ENCODE results near the gene FRMD4A.

FRMD4A gene

DNA sequence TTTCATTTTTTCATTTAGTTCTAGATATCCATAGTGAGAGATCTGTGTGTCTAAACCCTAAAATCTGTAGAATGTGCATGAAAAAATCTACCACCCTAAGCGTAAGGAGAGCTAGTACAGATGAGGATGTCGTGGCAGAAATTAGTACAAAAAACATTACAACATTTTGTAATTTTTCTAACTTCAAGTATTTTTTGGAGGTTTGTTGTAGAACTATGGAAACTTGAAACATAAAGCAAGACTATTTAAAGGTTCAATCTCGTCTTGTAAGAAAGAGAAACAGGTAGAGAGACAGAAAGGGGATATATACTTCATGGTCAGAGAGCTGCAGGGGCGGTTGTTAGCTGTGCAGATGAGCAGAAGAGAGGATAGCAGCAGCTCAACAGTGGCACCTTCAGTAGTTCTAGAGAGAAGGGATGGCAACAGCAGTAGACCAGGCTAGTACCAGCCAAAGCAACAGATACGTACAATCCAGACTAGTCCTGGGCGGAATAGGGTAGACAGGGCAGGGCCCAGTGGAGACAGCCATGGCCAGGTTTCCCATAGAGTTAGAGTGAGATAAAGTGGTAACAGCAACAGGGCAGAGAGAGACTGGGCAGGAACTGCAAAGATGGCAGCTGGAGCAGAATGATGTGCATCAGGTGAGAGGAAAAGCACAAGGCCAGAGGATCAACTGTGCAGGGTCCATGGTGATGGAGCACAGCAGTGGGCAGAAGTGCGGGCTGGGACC lies 145.2 kb downstream of the FRMD4A start:
- Histone ChIP-seq H3K9ac (ENCODE audit: low read depth, low read length) (no peak overlapping the region), H2AFZ (ENCODE audit: low read depth, low read length) (no peak overlapping the region), H4K20me1 (ENCODE audit: insufficient read depth, low read length) (0 out of 2 replicates have a peak, but pooled peaks cover 4% of the 10 kb centered on the region), H3K36me3 (ENCODE audit: insufficient read depth, low read length) (no peaks in the 10 kb centered on the region), H3K4me2 (ENCODE audit: insufficient read depth, low read length) (no peak overlapping the region), H3K4me3 (ENCODE audit: low read depth in 1 of 2, low read length in 2 of 2) (no peak overlapping the region), H3K9me3 (ENCODE audit: insufficient read depth, low read length, severe bottlenecking) (no peaks in the 10 kb centered on the region), H3K27ac (ENCODE audit: low read length) (no peak overlapping the region), H3K27me3 (ENCODE audit: insufficient read depth, low read length, poor library complexity) (peaks cover 18% of the 10 kb centered on the region), H3K4me1 (ENCODE audit: insufficient read depth, low read length) (peaks cover 17% of the 10 kb centered on the region), H3K79me2 (ENCODE audit: insufficient read depth, low read length) (no peaks in the 10 kb centered on the region)
- no peak for TF ChIP-seq EZH2 (IDR thresholded peaks at IDR 0.05; ENCODE audit: borderline replicate concordance, low read depth, low read length, severe bottlenecking)
- TF ChIP-seq, protein P1, sequence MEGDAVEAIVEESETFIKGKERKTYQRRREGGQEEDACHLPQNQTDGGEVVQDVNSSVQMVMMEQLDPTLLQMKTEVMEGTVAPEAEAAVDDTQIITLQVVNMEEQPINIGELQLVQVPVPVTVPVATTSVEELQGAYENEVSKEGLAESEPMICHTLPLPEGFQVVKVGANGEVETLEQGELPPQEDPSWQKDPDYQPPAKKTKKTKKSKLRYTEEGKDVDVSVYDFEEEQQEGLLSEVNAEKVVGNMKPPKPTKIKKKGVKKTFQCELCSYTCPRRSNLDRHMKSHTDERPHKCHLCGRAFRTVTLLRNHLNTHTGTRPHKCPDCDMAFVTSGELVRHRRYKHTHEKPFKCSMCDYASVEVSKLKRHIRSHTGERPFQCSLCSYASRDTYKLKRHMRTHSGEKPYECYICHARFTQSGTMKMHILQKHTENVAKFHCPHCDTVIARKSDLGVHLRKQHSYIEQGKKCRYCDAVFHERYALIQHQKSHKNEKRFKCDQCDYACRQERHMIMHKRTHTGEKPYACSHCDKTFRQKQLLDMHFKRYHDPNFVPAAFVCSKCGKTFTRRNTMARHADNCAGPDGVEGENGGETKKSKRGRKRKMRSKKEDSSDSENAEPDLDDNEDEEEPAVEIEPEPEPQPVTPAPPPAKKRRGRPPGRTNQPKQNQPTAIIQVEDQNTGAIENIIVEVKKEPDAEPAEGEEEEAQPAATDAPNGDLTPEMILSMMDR (IDR thresholded peaks at IDR 0.05; ENCODE audit: borderline replicate concordance, extremely low read depth, low read length, poor library complexity, severe bottlenecking): no peak
- DNase-seq (peak; percentile 74), ATAC-seq (ENCODE audit: insufficient read depth, low read depth) (peak; percentile 94)

DNA sequence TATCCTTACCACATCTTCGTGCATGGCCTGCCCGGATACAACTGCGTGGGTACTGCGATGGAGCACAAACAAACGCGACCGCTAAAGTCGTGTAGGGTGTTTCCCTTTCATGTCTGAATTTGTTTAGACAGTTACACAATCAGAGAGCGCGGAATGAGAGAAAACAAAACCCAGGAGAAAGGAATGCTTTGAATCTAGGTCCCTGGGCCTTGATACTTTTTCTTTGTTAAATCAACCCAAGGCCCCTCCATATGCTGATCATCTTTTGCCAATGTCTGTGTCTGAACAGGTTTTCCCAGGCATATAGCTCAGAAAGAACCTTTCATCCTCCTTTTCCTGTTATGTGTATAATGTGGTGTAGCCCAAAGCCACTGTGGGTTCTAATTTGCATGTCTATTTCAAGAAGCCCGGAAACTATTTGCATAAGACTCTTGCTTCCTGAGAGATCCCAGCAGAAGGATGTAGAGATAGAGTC lies 145.8 kb downstream of the FRMD4A start:
- ATAC-seq (ENCODE audit: insufficient read depth, low read depth): peak; percentile 80
- Histone ChIP-seq H3K36me3 (ENCODE audit: insufficient read depth, low read length) (no peaks in the 10 kb centered on the region), H4K20me1 (ENCODE audit: insufficient read depth, low read length) (0 out of 2 replicates have a peak, but pooled peaks cover 4% of the 10 kb centered on the region), H3K27me3 (ENCODE audit: insufficient read depth, low read length, poor library complexity) (peaks cover 24% of the 10 kb centered on the region), H3K4me1 (ENCODE audit: insufficient read depth, low read length) (peaks cover 17% of the 10 kb centered on the region), H3K79me2 (ENCODE audit: insufficient read depth, low read length) (no peaks in the 10 kb centered on the region), H3K4me2 (ENCODE audit: insufficient read depth, low read length) (no peak overlapping the region), H2AFZ (ENCODE audit: low read depth, low read length) (no peak overlapping the region), H3K9me3 (ENCODE audit: insufficient read depth, low read length, severe bottlenecking) (no peaks in the 10 kb centered on the region), H3K9ac (ENCODE audit: low read depth, low read length) (no peak overlapping the region), H3K27ac (ENCODE audit: low read length) (no peak overlapping the region), H3K4me3 (ENCODE audit: low read depth in 1 of 2, low read length in 2 of 2) (no peak overlapping the region)
- no peak for TF ChIP-seq EZH2 (IDR thresholded peaks at IDR 0.05; ENCODE audit: borderline replicate concordance, low read depth, low read length, severe bottlenecking)
- TF ChIP-seq, protein P1 (IDR thresholded peaks at IDR 0.05; ENCODE audit: borderline replicate concordance, extremely low read depth, low read length, poor library complexity, severe bottlenecking): no peak
- peak; percentile 36 for DNase-seq

DNA sequence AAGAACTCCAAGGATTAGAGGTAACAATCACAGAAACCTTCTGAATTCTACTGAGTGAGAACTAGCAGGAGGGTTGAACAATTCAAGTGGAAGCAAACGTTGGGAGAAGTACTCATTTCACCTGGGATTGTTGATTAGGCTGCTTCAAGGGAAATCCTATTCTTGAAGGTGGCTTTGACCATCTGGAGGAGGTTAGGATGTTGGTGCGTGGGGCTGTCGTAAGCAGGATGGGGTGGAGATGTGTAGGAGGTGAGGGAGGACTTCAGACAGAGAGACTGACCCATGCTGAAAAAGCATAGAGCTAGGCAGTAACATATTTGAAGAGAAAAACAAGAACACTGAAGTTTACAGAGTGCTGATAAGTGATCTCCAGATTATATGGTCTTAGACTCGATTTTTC lies 147.9 kb downstream of the FRMD4A start:
- Histone ChIP-seq H3K9ac (ENCODE audit: low read depth, low read length) (no peak overlapping the region), H2AFZ (ENCODE audit: low read depth, low read length) (no peak overlapping the region), H3K27ac (ENCODE audit: low read length) (no peak overlapping the region), H3K27me3 (ENCODE audit: insufficient read depth, low read length, poor library complexity) (peaks cover 30% of the 10 kb centered on the region), H3K4me3 (ENCODE audit: low read depth in 1 of 2, low read length in 2 of 2) (no peak overlapping the region), H3K4me1 (ENCODE audit: insufficient read depth, low read length) (peaks cover 17% of the 10 kb centered on the region), H3K9me3 (ENCODE audit: insufficient read depth, low read length, severe bottlenecking) (no peaks in the 10 kb centered on the region), H3K36me3 (ENCODE audit: insufficient read depth, low read length) (no peaks in the 10 kb centered on the region), H3K79me2 (ENCODE audit: insufficient read depth, low read length) (no peaks in the 10 kb centered on the region), H4K20me1 (ENCODE audit: insufficient read depth, low read length) (0 out of 2 replicates have a peak, but pooled peaks cover 4% of the 10 kb centered on the region), H3K4me2 (ENCODE audit: insufficient read depth, low read length) (no peak overlapping the region)
- ATAC-seq (ENCODE audit: insufficient read depth, low read depth) (no peak), DNase-seq (no peak)
- TF ChIP-seq, protein P1 (IDR thresholded peaks at IDR 0.05; ENCODE audit: borderline replicate concordance, extremely low read depth, low read length, poor library complexity, severe bottlenecking): no peak
- TF ChIP-seq EZH2 (IDR thresholded peaks at IDR 0.05; ENCODE audit: borderline replicate concordance, low read depth, low read length, severe bottlenecking): no peak
